HL-60/S4 treated with retinoic acid at 250 ng/mL for 4 days and 3 days (cell line): ENCODE results near the gene FXR1.
"Not testable (repeated sequence)": the region's sequence is repeated elsewhere in the genome, so short reads cannot be mapped to it uniquely, and the experiment has no call there.

Experiments used
- in situ Hi-C: fragments of 300-500 bp; cut with MboI; formaldehyde crosslinking; loops from 2 replicates; pipeline ENCODE4 v1.7.0; 2022; ENCODE audit warnings: low sequenced_read_pairs

Gene FXR1

DNA sequence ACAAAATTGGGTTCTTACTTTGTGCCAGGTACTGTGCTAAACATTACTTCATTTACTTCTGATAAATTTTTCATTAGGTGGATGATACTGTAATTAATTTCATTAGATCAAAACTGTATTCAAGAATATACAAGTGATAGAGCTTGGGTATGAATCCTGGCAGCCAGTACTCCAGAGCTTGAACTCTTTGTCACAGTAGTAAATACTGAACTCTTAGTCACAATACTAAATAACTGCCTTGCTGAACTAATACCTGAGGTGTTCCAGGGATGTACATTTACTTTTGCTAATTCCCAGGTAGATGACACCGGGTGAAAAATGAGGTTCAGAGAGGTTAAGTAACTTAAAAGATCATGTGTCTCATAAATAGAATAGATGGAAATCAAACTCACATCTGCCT lies 20.3 kb downstream of the FXR1 start:
- in situ Hi-C loops: no loop called here

DNA sequence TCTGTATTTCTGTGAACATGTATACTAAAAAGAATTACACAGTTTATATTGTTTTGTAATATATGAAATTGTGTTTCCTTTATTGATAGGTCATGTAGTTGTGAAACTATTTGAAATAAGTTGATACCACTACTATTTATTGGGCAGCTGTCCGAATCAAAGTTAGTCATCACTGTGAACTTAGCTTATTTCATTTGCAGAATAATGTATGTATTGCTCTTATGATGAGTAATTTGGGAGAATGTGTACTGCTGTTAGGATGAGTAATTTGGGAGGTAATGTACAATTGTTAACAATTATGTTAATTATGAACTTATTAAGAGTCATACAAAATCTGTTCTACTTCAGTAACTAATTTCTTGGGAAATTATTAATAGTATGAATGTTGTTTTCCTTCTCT lies 22.2 kb downstream of the FXR1 start:
- in situ Hi-C loops: no loop called here

DNA sequence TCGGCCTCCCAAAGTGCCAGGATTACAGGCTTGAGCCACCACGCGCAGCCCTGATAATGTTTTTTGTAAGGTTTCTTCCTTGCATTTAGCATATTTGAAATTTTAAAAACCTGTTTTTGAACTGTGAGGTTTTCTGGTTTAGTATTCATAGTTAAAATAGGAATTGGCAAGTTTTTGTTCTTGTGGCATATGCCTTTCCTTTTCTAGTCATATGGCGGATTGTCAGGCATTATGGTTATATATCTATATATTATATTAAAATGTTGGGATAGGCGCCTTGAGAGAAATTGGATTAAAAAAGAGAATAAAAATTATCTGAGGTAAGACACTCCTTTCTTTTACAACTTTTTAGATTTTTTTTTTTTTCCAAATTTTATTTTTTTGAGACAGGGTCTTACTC lies 28.4 kb downstream of the FXR1 start:
- in situ Hi-C loops: no loop called here

DNA sequence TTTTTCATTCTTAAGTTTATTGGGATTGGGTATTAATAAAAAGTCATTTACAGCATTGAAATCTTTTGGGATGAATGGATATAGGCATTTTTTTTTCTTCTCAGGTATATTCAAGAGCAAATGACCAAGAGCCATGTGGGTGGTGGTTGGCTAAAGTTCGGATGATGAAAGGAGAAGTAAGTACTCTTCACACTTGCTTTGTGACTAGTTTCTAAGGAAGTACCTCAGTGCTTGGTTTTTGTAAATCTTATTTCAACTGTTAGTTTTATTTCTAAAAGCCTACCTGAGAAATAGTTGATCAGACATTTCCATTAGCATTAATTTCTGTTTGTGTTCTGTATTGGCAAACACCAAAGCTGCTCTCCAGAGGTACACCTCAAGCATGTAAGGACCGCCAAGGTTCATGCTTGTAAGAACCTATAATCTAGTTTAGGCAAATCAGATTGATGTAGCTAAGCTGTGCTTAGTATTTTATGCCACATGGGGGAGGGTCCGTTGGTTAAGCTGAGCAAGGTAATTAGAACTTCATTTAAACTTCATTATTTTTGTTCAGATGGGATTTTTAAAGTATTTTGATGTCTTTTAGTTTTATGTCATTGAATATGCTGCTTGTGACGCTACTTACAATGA lies 35.4 kb downstream of the FXR1 start:
- in situ Hi-C loops: no loop called here

DNA sequence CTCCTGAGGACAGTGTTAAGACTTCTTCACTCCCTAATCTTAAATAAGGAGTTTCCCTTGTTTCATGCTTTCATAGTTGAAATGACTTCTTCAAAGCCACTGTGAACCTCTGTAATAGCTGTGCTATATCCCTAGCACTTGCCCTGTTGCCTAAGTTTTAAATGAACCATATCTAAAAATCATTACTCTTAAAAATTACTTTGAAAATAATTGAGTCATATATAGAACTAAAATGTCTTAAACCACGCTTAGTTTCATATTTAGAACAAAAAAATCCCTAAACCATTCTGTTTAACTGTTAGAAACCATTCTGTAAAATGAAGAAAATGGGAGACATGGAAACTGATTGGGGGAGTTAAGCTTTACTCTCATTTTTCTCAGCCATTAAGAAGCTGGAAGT lies 47.2 kb downstream of the FXR1 start:
- in situ Hi-C loops: no loop called here

DNA sequence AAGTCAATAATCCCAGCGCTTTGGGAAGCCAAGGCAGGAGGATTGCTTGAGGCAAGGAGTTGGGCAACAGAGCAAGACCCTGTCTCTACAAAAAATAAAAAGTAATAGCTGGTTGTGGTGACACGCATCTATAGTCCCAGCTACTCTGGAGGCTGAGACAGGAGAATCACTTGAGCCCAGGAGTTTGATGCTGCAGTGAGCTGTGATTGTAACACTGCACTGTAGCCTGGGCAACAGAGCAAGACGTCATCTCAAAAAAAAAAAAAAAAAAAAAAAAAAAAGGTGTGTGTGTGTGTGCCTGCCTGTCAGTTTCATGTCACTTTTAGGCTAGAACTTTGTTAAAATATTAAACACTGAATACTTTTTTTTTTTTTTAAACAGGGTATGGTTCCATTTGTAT lies 48.6 kb downstream of the FXR1 start:
- in situ Hi-C loops: no loop called here

DNA sequence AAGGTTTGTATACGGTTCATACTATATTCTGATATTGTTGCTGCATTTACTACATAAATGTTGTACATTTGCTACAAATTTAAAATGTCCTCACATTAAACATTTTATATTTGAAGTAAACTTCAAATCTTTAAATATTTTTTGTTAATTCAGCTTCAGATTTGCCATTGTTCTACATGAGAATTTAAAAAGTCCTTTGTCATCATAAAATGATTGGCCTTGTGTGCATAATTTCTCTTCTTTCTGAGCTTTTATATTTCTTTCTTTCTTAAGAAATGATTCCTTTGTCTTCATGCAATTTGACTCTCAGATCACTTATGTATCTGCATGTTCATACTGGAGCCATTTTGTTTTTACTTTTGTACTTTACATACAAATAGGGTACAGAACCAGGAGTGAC lies 49.1 kb downstream of the FXR1 start:
- in situ Hi-C loops: no loop called here

DNA sequence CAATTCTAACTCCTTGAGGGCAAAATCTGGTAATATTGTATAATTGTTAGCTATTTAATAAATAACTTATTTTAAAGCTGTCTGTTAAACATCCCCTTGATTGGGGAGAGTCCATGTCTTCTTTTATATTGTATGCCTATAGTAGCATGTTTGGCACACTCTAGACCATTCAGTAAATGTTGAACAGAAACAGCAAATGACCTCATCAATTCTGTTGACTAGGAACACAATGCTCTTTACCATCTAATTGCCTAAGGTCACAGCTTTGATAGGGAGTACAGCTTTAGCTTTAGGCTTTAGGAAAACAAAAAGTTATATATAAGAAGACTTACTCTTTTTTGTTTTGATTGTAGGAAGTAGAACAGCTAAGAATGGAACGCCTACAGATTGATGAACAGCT lies 50.1 kb downstream of the FXR1 start:
- in situ Hi-C loops: no loop called here

DNA sequence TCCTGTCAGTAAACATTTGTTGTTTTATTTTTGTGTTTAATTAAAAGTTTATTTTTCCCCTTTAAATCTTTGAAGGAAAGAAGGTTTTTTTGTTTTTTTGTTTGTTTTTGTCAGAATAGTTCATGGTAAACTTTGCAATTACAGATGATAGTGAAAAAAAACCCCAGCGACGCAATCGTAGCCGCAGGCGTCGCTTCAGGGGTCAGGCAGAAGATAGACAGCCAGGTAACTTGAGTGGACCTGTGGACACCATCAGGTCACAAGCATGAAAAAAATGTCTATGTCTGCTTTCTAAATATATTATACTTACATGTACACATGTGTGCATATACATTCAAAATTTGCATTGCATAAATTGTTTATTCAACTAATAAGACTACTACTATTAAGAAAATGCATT lies 58.5 kb downstream of the FXR1 start:
- in situ Hi-C loops: no loop called here

DNA sequence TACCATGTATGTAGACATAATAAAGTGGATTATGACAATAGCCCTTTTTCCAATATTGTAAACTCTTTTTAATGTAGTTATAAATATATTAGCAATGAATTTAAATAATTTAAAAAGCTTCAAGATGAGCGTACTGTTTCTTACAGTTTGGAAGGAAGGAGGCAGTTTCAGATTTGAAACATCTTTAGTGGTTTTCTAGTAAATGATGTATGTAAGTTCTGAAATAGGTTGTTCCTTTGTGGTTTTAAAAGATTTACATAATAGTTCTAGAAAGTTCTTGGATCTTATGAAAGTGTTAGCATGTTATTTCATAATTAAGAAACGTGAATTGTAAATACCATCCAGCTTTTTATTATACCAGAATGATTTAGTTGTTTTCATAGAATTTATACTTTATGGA lies 61.1 kb downstream of the FXR1 start:
- in situ Hi-C loops: no loop called here

DNA sequence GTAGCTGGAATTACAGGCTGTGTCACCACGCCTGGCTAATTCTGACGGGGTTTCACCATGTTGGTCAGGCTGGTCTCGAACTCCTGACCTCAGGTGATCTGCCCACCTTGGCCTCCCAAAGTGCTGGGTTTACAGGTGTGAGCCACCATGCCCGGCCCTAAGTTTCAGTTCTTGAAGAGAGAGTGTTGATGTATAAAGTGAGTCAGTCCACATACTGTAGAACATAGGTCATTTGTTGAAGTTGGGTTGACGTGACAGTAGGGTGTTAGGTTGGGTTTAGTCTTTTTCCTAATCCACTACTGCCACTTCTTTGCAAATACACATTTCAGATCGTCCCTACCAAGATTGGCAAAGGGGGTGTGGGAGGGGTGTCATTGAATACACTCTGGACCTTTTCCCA lies 61.8 kb downstream of the FXR1 start:
- in situ Hi-C loops: no loop called here

DNA sequence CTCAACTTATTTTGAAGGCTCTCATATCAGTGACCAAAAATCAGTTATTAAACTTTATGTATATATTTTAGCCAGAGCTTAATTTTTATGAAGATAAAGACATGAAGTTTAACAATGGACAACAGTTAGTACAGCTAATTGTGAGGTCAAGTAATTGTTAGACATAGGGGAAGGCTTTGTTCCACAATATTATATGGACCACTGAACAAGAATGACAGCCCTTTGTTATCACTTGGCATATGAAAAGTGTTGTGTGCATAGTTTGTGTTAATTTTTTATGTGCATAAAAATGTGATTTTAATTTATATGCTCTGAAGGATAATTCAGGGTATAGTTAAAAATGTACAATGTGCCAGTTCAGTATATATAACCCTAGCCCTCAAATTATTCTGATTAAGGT lies 65.0 kb downstream of the FXR1 start:
- in situ Hi-C loops: no loop called here

DNA sequence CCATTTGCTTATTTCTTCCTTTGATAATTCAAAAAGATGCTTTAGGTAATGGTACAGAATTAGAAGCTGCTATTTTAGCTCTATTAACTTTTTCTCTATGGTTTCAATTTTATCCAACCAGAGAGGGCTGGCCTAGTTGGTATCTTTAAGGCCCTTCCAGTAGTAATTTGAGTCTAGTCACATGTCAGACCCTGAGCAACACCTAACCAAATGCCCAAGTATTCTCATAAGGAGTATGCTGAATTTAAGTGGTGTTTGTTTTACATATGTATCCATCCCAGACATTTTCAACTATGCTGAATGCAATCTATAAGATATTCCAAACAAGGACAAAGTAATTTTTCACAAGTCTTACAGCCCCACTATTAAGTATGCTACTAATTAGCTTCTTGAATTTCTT lies 67.5 kb downstream of the FXR1 start:
- in situ Hi-C loops: no loop called here

DNA sequence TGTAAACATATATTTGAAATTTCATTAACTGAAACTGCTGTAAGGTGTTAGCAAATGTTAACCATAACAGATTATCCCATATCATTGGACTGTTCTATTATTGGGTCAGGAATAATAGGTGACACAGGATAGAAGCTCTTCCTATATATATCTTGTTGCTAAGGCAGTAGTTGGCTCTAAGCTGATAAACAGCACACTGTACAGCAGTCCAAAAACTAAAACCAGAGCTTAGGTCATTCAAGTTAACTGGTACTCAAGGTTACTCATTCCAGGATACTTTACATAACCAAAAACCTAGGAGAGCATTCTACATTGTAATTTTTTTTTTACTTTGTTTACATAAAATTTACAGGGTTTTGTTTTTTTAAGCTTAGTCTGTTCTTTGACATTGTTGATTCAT lies 68.1 kb downstream of the FXR1 start:
- in situ Hi-C loops: no loop called here

DNA sequence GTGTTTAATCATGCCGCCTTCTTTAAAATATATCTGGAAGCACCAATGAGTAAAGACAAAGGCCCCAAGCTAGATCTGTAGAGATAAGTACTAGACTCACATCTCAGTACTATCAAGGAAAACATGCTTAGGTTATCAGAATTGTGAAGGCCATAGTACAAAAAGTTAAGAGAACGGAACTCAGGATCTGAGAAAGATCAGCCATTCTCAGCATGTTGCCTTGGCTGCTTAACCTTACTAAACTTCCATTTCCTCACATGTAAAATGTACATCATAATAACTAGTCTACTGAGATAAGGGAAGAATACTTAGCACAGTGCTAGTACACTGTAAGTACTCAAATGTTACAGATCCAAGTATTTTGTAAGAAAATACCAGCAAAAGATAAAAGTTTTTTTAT lies 69.4 kb downstream of the FXR1 start:
- in situ Hi-C loops: no loop called here

DNA sequence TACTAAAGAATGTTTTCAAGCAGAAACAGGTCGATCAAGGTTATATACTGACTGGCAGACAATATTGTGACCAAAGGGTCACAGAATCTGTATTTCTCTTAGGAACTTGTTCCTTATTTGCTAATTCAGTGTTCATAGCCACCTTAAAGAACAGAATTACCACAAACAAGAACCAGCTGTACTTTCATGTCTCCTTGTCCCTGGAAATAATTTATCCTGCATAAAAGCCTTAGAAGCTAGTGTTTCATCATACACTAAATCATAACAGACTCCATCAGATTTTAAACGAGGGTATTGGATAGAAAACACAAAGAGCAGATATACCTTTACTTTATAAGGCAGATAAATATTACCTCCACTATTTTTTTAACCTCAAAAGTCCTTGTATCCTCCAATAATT lies 70.7 kb downstream of the FXR1 start:
- in situ Hi-C loops: no loop called here

DNA sequence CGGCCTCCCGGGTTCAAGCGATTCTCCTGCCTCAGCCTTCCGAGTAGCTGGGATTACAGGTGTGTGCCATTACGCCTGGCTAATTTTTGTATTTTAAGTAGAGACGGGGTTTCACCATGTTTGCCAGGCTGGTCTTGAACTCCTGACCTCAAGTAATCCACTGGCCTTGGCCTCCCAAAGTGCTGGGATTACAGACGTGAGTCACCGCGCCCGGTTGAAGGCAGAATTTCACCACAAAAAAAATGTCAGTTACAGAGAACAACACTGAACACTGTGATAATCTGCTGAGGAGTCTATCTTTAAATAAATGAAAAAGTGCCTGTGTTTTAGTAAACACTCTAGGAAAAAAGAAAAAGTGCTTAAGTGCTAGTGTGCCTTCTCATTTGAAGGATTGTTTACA lies 73.9 kb downstream of the FXR1 start:
- in situ Hi-C loops: not testable (repeated sequence)

DNA sequence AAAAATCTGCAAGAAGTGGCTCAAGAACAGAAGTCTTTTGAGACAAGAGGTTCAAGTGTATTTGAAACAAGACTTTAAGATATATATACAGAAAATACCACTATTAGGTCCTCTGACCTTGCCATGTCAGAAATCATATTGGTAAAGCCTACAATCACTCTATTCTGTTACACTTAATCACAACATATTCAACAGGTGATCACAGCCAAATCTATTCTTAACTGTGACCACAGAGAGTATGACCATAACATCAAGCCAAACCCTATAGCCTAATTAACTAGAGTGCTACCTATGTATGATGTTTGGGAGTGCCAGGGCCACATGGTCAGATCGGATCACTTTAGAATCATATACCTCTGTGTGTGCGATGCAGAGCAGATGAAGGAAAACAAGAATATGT lies 74.9 kb downstream of the FXR1 start:
- in situ Hi-C loops: no loop called here

DNA sequence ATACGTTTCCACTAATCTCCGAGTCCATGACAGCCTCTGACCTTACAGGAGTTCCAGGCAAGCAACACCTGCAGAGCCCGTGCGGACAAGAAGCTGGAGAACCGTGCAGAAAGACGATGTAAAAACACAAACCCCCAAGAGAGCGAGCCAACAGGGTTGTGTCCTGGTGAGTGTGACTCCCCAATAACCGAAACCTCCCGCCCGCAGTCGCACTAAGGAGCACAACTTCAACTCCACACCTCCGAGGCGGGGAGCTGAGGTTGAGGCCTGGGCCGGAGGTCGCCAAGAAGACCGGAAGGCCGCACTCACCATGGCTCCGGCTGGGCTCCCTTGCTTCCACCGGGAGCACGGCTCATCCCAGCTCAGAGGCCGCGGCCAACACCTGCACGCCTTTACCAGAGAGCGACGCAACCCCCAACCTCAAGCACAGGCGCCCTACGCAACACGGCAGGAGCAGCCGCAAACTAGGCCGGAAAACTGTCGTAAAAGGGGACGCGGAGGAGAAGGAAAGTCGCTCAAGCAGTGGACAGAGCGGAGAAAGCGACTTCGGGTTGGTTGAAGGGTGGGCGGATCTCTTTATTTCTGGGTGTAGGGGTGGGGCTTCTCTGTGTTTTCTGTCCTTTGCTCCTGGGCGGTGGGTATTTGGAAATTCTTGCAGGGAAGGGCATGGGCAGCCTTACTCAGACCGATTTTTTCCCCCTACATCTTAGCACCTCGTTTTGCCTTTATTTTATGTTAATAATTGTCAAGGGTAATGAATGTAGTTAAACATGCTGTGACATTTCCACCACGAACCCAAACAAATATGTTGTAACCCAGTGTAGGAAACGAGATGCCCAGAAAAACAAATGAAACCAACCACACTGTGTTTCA lies 77.1 kb downstream of the FXR1 start, which contains the start of gene DNAJC19:
Gene DNAJC19 (minus strand): TSS at position 446 of the 873 bp plus-strand sequence. CDS start 134 bp downstream, at position 312.
- in situ Hi-C loops: no loop called here

DNA sequence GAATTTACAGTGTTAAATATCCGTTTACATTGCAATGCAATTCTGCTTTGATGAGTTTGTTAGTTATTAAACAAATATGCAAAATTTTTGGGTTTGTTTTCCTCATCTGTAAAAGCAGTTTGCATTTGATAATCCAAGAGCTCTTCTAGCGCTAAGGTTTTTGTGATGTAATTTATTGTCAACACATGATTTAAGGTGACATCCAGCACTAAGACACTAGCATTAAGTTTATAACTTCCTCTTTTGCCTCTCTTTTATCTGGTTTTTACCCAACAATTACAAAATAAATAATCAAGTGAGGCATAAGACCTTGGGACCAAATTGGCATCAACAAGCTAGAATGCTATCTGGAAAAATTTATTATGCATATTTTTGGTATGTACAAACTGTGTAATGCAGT lies 78.0 kb downstream of the FXR1 start:
- in situ Hi-C loops: no loop called here

DNA sequence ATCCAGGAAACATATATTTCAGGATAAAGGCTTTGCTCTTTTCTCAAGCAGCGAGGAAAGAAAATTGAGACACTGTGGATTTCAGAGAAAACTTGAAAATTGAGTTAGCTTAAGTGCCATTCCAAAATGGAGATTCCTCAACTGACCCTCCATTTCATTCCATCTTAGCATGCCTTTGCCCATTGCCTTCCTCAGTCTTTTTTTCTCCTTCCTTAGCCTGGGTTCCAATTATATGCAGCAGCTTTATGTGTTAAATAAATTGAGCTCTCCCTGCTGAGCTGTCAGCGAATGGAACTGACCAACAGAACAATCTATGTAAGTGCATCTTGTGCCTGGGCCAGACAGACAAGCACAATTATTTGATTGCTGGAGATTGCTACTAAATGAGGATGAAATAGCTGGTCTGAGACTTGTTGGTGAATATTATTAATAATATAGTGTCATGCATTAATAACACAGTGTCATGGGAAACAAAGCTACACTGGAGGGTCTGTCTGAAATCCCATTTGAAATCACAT lies 84.0 kb downstream of the FXR1 start:
- in situ Hi-C loops: no loop called here

DNA sequence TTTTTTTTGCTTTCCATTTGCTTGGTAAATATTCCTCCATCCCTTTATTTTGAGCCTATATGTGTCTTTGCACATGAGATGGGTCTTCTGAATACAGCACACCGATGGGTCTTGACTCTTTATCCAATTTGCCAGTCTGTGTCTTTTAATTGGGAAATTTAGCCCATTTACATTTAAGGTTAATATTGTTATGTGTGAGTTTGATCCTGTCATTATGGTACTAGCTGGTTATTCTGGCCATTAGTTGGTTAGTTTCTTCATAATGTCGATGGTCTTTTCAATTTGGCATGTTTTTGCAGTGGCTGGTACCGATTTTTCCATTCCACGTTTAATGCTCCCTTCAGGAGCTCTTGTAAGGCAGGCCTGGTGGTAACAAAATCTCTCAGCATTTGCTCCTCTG lies 89.9 kb downstream of the FXR1 start:
- in situ Hi-C loops: not testable (repeated sequence)
